ENCODE data around the gene EPS15.
"Not testable (repeated sequence)": the region's sequence is repeated elsewhere in the genome, so short reads cannot be mapped to it uniquely, and the experiment has no call there.

- not testable (repeated sequence) for TF ChIP-seq CTCF, POLR2A (IDR thresholded peaks at IDR 0.05)
Measured at GRCh38 chr1:51411820-51412219, 107.2 kb downstream of the EPS15 start.

Data from adrenal gland (tissue), 5 donors.